ENCODE data around the gene RNU6-9.

DNA sequence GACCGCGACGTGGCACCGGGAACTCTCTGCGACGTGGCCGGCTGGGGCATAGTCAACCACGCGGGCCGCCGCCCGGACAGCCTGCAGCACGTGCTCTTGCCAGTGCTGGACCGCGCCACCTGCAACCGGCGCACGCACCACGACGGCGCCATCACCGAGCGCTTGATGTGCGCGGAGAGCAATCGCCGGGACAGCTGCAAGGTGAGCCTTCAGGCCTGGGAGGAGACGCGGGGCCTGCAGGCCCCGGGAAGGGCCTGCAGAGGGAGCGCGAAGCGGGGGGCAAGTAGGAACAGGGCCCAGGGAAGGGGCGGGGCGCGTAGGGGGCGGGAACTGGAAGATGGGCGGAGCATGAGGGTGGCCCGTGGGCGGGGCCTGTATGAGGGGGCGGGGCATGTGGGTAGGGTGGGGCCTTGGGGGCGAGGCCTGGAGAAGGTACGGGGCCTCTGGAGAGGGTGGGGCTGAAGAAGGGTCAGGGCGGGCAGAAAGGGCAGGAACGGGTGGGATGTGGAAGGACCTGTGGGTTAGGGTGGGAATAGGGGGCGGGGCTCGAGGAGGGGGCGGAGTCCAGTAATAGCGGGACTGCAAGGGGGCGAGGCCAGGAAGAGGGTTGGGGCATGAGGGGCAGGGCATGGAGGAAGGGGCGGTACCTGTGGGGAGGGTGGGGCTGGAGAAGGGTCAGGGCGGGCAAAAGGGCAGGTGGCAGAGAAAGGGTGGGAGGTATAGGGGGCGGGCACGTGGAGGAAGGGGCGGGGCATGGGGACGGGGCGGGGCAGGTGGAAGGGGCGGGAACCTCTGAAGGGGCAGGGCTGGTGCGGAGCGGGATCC is 31.3 kb upstream of the RNU6-9 start:
- TF ChIP-seq, protein P1, sequence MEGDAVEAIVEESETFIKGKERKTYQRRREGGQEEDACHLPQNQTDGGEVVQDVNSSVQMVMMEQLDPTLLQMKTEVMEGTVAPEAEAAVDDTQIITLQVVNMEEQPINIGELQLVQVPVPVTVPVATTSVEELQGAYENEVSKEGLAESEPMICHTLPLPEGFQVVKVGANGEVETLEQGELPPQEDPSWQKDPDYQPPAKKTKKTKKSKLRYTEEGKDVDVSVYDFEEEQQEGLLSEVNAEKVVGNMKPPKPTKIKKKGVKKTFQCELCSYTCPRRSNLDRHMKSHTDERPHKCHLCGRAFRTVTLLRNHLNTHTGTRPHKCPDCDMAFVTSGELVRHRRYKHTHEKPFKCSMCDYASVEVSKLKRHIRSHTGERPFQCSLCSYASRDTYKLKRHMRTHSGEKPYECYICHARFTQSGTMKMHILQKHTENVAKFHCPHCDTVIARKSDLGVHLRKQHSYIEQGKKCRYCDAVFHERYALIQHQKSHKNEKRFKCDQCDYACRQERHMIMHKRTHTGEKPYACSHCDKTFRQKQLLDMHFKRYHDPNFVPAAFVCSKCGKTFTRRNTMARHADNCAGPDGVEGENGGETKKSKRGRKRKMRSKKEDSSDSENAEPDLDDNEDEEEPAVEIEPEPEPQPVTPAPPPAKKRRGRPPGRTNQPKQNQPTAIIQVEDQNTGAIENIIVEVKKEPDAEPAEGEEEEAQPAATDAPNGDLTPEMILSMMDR (IDR thresholded peaks at IDR 0.05), result no peak
- no peak for TF ChIP-seq POLR2A (IDR thresholded peaks at IDR 0.05)
